ENCODE results near the gene CALHM3.

- TF ChIP-seq ZFP30 (CRISPR knock-in tag; IDR thresholded peaks at IDR 0.05) = no peak
- no peak for TF ChIP-seq ZFP3 (CRISPR knock-in tag; IDR thresholded peaks at IDR 0.05)
- TF ChIP-seq ARNTL (CRISPR knock-in tag; IDR thresholded peaks at IDR 0.05; ENCODE audit: borderline replicate concordance, low read depth) = no peak
- TF ChIP-seq GLIS3 (CRISPR knock-in tag; IDR thresholded peaks at IDR 0.05) = no peak
- no peak for TF ChIP-seq TSHZ2 (CRISPR knock-in tag; IDR thresholded peaks at IDR 0.05)
- no peak for TF ChIP-seq SNAI2 (CRISPR knock-in tag; IDR thresholded peaks at IDR 0.05)
- no peak for TF ChIP-seq PATZ1 (CRISPR knock-in tag; IDR thresholded peaks at IDR 0.05; ENCODE audit: borderline replicate concordance)
- no peak for TF ChIP-seq CSRNP3 (CRISPR knock-in tag; IDR thresholded peaks at IDR 0.05)
- TF ChIP-seq OSR1 (CRISPR knock-in tag; IDR thresholded peaks at IDR 0.05) = no peak
- TF ChIP-seq RARB (CRISPR knock-in tag; IDR thresholded peaks at IDR 0.05) = no peak
- TF ChIP-seq TCF4 (CRISPR knock-in tag; IDR thresholded peaks at IDR 0.05; ENCODE audit: borderline replicate concordance) = no peak
These were observed 30.3 kb downstream of the CALHM3 start for GRCh38 chr10:103448746-103449145.
